Activated B cell treated with CpG ODN at 0.5 μM for 24 hours (primary cell): ENCODE results near the gene SYT3. TPM values are rescaled to one million over a fixed set of nuclear protein-coding genes. Genes with fewer than 3 reads are reported as not detected.

Source experiments
- ATAC-seq: fragments of 200-7000 bp; cut with Tn5 transposase; one replicate; pipeline ENCODE4 v1.10.0; 2021; ENCODE audit warnings: low read depth, mild to moderate bottlenecking, moderate library complexity
- CTCF ChIA-PET: fragments of 350-600 bp; sonication (Branson Sonifier 250); formaldehyde crosslinking; loops from one replicate; lab custom pipeline; 2021; ENCODE audit warnings: antibody characterized with exemption; lab: Charles Lee
- POLR2A ChIA-PET: fragments of 350-600 bp; sonication (Branson Sonifier 250); formaldehyde crosslinking; loops from one replicate; lab custom pipeline; 2021; ENCODE audit warnings: antibody characterized with exemption; lab: Charles Lee
- DNase-seq: peaks from one replicate; pipeline ENCODE4 v3.0.0; 2022
- H3K27ac Mint-ChIP-seq: one replicate; pipeline ENCODE4 v1.8.0; 2020; ENCODE audit warnings: mixed read lengths
- H3K27me3 Mint-ChIP-seq: one replicate; pipeline ENCODE4 v1.8.0; 2021; ENCODE audit warnings: mixed read lengths
- H3K36me3 Mint-ChIP-seq: one replicate; pipeline ENCODE4 v1.8.0; 2021; ENCODE audit warnings: low read depth, mixed read lengths
- H3K4me1 Mint-ChIP-seq: one replicate; pipeline ENCODE4 v1.8.0; 2021; ENCODE audit warnings: mixed read lengths
- H3K4me3 Mint-ChIP-seq: one replicate; pipeline ENCODE4 v1.8.0; 2020; ENCODE audit warnings: mild to moderate bottlenecking, mixed read lengths
- H3K9me3 Mint-ChIP-seq: one replicate; pipeline ENCODE4 v1.8.0; 2020; ENCODE audit warnings: mixed read lengths
- CTCF ChIP-seq: fragments of 200-600 bp; IDR thresholded peaks from one replicate; pipeline ENCODE4 v1.8.0; 2022; ENCODE audit warnings: antibody characterized with exemption, mild to moderate bottlenecking
- intact Hi-C: fragments of 100-400 bp; cut with micrococcal nuclease; formaldehyde crosslinking; loops from one replicate; pipeline ENCODE4 v1.15.1; 2024
- total RNA-seq: library from RNA; stranded (reverse); gene quantifications from 2 replicates; pipeline ENCODE4 v1.2.3, GENCODE V29; 2022

The SYT3 gene
- total RNA-seq, 1 donor from 2014 or later: 0.60 TPM

- no peak for ATAC-seq
- ChIA-PET CTCF (no interaction called here), POLR2A (no interaction called here)
- H3K27me3 Mint-ChIP-seq: peaks cover 15% of the 10 kb centered on the region
- no peak for DNase-seq
- H3K36me3 Mint-ChIP-seq: no peaks in the 10 kb centered on the region
- no peak overlapping the region for H3K4me3 Mint-ChIP-seq
- H3K27ac Mint-ChIP-seq: peak overlapping the region; percentile 42
- intact Hi-C loops: loop anchor here (5.0 kb wide), 1 partner anchor 201 kb away; the partner anchor contains the start of genes EMC10 and GARIN5A
- H3K4me1 Mint-ChIP-seq: peaks cover 18% of the 10 kb centered on the region
- TF ChIP-seq CTCF: no peak
- H3K9me3 Mint-ChIP-seq: no peaks in the 10 kb centered on the region
Measured at GRCh38 chr19:50678323-50678722, 38.6 kb upstream of the SYT3 start.

- no peak for ATAC-seq
- Mint-ChIP-seq H3K27me3 (peaks cover 21% of the 10 kb centered on the region), H3K36me3 (no peaks in the 10 kb centered on the region), H3K4me1 (peaks cover 19% of the 10 kb centered on the region), H3K9me3 (no peaks in the 10 kb centered on the region), H3K4me3 (no peak overlapping the region), H3K27ac (peak overlapping the region; percentile 42)
- intact Hi-C loops: loop anchor here (5.0 kb wide), 1 partner anchor 200 kb away; the partner anchor contains the start of genes EMC10 and GARIN5A
- ChIA-PET POLR2A (no interaction called here), CTCF (no interaction called here)
- DNase-seq: no peak
- TF ChIP-seq CTCF: no peak
Measured at GRCh38 chr19:50677636-50678035, 38.0 kb upstream of the SYT3 start.

- TF ChIP-seq CTCF: no peak
- Mint-ChIP-seq H3K9me3 (no peaks in the 10 kb centered on the region), H3K27ac (no peak overlapping the region), H3K36me3 (no peaks in the 10 kb centered on the region), H3K4me1 (peaks cover 19% of the 10 kb centered on the region), H3K4me3 (no peak overlapping the region), H3K27me3 (peaks cover 24% of the 10 kb centered on the region)
- intact Hi-C loops: loop anchor here (5.0 kb wide), 1 partner anchor 199 kb away; the partner anchor contains the start of genes EMC10 and GARIN5A
- ATAC-seq (no peak), DNase-seq (no peak)
- ChIA-PET POLR2A (interaction anchor here (0.8 kb wide), 1 partner anchor 262 kb away, joined by 6 read pairs; no protein-coding TSS in a partner anchor), CTCF (no interaction called here)
Measured at GRCh38 chr19:50676625-50677197, 37.0 kb upstream of the SYT3 start.

GRCh38 chr19:50673118-50673517 lies 33.4 kb upstream of the SYT3 start:
- H3K27me3 Mint-ChIP-seq: peaks cover 39% of the 10 kb centered on the region
- no peak overlapping the region for H3K4me3 Mint-ChIP-seq
- intact Hi-C loops: no loop called here
- TF ChIP-seq CTCF: no peak
- no peaks in the 10 kb centered on the region for H3K9me3 Mint-ChIP-seq
- H3K4me1 Mint-ChIP-seq: peaks cover 5% of the 10 kb centered on the region
- H3K36me3 Mint-ChIP-seq: no peaks in the 10 kb centered on the region
- DNase-seq (no peak), ATAC-seq (no peak)
- no peak overlapping the region for H3K27ac Mint-ChIP-seq
- POLR2A ChIA-PET: no interaction called here
- CTCF ChIA-PET: no interaction called here

GRCh38 chr19:50670102-50670380 lies 30.4 kb upstream of the SYT3 start:
- intact Hi-C loops: no loop called here
- Mint-ChIP-seq H3K27ac (no peak overlapping the region), H3K4me1 (peaks cover 4% of the 10 kb centered on the region), H3K9me3 (no peaks in the 10 kb centered on the region), H3K4me3 (no peak overlapping the region), H3K36me3 (no peaks in the 10 kb centered on the region), H3K27me3 (peaks cover 40% of the 10 kb centered on the region)
- POLR2A ChIA-PET: interaction anchor here (0.7 kb wide), 1 partner anchor 122 kb away, joined by 3 read pairs; no protein-coding TSS in a partner anchor
- no peak for DNase-seq
- no peak for ATAC-seq
- no peak for TF ChIP-seq CTCF
- CTCF ChIA-PET: interaction anchor here (0.6 to 1.8 kb wide), 5 partner anchors 11 to 270 kb away, joined by 3 to 6 read pairs (median 3); no protein-coding TSS in a partner anchor
